ENCODE results near the gene FCHSD2.
"Not testable (repeated sequence)": the region's sequence is repeated elsewhere in the genome, so short reads cannot be mapped to it uniquely, and the experiment has no call there.

FCHSD2 gene

GRCh38 chr11:73004088-73004487 lies 138.0 kb downstream of the FCHSD2 start:
- no peak for DNase-seq (ENCODE audit: low read depth)

DNA sequence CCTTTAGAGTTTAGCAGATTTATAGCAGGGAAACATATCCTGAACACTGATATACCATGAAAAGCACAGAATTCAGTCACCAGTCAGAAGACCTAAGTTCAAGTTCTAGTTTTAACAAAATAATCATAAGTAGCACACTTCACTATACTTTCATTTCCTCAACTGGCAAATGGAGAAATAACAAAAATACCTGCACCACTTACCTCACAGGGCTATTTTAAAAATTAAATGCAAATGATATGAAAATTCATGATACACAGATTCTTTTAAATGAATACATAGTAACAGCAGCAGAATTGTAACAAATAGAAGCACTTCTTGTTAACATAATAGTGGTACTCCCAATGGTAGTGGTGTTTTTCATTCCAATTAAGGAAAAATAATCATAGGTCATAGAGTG lies 139.0 kb downstream of the FCHSD2 start:
- no peak for DNase-seq (ENCODE audit: low read depth)

GRCh38 chr11:73002214-73002613 lies 139.9 kb downstream of the FCHSD2 start:
- no peak for DNase-seq (ENCODE audit: low read depth)

DNA sequence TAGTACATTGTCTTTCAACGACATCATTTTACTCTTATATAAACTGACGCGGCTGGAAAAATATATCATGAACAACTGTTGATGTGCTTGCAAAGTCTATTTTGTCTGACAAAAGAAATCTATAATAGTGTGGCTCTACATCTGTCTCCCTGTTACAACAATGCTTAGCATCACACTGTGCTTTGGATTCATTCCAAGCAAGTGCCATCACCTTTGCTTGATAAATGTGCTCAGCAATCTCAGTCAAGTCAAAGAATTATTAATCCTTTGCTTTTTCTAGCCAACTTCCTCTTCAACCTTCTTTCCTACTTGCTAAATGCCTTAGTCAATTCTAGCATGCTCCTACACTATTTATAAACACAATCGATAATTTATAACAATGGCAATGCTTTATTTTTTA lies 140.5 kb downstream of the FCHSD2 start:
- no peak for DNase-seq (ENCODE audit: low read depth)

DNA sequence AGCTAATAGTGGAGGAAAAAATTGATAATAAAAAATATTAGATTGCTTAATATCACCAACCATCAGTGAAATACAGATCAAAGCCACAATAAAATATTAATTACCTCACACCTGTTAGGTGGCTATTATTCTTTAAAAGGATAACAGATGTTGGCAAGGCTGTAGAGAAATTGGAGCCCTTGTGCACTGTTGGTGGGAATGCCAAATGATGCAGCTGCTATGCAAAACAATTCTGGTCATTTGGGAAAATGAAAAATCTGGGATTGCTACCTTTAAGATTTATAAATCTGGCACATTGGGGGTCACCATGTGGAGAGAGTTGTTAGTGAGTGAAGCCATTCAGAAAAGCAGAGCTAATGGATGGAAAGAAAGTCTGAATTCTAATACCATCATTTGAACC lies 143.4 kb downstream of the FCHSD2 start:
- no peak for DNase-seq (ENCODE audit: low read depth)

DNA sequence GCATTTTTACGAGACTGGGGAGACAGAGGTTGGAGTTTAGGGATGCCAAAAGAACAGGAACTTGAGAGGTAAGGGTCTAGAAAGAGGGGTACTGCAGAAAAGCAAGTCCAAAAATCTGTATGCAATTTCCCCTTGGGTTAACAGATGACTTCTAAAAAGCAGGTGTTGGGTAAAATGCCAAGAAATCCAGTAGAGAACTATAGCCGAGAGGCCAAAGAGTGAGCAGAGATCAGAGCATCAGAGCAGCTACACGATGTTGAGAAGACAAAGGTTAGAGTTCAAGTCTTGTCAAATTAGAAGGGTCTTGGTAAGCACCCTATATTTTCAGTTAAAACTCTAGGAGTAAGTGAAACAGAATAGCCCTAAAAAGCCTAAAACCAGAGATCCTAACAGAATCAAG lies 145.2 kb downstream of the FCHSD2 start:
- no peak for DNase-seq (ENCODE audit: low read depth)

- DNase-seq (ENCODE audit: low read depth), result no peak
These were observed 152.4 kb downstream of the FCHSD2 start for GRCh38 chr11:72989727-72990126.

GRCh38 chr11:72988821-72989220 lies 153.3 kb downstream of the FCHSD2 start:
- no peak for DNase-seq (ENCODE audit: low read depth)

- no peak for DNase-seq (ENCODE audit: low read depth)
These were observed 156.5 kb downstream of the FCHSD2 start for GRCh38 chr11:72985645-72986044.

GRCh38 chr11:72984453-72985077 lies 157.6 kb downstream of the FCHSD2 start:
- DNase-seq (ENCODE audit: low read depth), result no peak

GRCh38 chr11:72983560-72983959 lies 158.6 kb downstream of the FCHSD2 start:
- no peak for DNase-seq (ENCODE audit: low read depth)

DNA sequence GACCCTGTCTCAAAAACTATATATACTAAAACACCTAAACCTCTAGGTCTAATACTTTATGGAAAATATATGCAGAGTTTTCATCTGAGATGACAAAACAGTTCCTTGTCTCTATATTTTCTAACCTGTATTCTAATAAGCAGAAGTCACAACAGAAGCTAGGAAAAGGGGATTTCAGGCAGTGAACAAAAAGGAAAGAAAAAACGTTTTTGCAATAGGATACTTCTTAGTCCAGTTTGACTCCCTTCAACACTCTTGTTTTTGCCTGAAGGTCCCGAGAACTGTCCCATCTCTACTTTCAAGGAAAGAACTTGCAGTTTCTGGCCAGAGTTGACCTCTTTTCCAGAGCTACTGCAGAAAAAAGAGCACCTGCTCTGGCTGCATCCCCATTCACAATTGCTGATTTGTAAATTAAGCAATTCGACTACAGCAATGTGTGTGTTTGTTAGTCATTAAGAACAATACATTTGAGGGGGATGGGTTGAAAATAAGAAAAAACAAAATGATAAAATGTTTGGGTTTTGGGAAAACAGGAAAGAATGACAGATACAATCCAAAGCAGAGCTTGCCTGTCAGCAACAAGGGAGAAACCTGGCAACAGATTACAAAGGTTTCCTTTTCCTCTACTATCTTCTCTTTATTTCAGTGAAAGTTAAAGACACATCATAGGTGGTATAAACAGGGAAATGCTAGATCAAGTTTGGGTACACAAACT lies 160.0 kb downstream of the FCHSD2 start:
- no peak for DNase-seq (ENCODE audit: low read depth)

DNA sequence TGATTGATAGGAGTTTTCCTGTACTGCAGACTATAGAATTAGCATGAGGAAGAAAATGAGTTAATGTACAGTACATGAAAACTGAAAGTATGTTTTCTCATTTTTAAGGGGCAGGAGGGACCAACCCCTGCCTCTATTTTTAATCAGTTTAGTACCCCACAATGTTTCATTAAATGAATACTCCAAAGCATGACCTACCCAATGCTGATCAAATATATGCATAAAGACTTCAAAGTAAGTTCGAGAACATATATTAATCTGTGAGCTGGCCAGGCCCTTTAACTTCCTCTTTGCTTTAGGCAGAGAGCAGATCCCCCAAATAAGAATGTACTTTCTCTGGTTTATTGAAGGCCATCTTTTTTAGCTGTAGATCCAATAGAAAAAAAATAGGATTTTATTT lies 161.0 kb downstream of the FCHSD2 start:
- DNase-seq (ENCODE audit: low read depth), result no peak

DNA sequence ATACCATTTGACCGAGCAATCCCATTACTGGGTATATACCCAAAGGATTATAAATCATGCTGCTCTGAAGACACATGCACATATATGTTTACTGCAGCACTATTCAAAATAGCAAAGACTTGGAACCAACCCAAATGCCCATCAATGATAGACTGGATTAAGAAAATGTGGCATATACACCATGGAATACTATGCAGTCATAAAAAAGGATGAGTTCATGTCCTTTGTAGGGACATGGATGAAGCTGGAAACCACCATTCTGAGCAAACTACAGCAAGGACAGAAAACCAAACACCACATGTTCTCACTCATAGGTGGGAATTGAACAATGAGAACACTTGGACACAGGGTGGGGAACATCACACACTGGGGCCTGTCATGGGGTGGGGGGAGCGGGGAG lies 164.3 kb downstream of the FCHSD2 start:
- DNase-seq (ENCODE audit: low read depth), result not testable (repeated sequence)

- not testable (repeated sequence) for DNase-seq (ENCODE audit: low read depth)
These were observed 165.6 kb downstream of the FCHSD2 start for GRCh38 chr11:72976522-72976892.

DNA sequence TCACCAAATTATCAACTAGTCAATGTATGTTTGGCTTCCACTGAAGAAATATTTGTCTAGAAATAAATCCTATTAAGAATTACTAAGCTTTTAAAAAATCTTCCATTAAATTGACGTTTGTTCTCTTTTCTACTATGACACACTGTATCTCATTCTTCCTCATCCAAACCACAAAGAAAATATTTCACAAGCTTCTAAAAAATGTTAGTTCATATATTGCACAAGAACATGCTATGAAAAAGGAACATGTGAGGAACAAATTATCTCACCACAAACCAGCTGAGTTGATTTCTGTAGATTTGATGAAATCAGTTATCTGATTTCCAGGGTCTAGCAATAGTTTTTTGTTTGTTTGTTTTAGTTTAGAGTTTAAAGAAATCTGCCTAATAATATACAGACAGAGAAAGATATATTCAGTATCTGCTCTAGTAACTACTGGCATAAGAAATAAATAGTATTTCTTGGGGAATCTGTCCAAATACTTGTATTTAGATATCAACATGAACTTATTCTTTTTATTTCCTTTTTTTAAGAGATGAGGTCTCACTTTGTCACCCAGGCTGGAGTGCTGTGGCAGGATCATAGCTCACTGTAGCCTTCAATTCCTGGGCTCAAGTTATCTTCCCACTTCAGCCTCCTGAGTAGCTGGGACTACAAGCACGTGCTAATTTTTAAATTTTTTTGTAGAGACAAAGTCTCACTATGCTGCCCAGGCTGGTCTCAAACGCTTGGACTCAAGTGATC lies 166.2 kb downstream of the FCHSD2 start:
- DNase-seq (ENCODE audit: low read depth), result no peak

DNA sequence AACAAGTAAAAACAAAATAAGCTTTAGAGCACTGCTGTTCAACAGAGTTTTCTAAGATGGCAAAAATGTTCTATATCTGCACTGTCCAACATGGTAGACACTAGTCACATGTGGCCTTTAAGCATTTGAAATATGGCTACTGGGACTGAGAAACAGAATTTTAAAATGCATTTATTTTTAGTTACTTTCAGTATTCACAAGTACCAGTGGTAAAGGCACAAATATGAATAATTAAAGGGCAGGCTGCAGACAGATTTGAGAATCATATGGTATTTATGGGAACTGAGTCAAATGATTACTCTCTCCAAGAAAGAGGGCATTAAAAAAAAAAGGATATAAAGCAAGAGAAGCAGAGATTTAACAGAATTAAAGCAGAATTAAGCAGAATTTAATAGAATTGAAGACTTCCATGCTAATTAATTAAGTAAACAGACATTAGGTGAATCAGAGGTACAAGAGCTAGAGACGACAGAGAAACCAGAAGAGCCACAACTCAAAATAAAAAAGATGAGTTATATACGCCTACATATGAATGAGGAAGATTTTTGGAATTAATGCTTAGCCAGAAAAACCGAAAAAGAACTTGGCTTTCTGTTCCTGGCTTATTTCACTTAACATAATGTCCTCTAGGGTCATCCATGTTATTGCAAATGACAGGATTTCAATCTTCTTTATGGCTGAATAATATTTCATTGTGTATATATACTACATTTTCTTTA lies 167.5 kb downstream of the FCHSD2 start:
- DNase-seq (ENCODE audit: low read depth), result no peak

GRCh38 chr11:72972496-72973128 lies 169.5 kb downstream of the FCHSD2 start:
- no peak for DNase-seq (ENCODE audit: low read depth)

GRCh38 chr11:72971192-72971967 lies 170.7 kb downstream of the FCHSD2 start:
- no peak for DNase-seq (ENCODE audit: low read depth)

DNA sequence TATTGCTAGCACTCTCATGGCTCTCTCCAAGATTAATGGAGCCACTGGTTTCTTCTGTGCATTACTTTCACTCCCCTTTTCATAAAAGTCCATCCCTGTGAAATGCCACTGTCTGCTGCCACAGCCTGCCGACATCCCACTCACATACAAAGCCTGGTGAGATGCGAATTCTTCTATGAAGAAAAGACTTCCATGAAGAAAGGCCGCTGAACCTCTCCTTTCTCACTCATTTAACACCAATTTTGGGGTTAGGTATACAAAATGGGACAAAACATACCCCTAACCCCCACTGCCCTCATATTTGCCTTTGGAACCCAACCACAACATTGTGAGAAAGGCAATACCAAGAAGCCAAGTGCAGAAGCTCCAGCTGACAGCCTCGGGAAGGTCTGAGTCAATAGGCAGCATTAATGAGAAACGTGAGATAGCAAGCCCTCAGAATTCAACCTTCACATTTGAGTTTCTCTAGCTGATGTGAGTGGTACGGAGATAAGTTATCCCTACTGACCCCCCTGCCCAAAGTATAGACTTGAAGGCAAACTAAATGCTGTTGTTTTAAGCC lies 171.5 kb downstream of the FCHSD2 start:
- DNase-seq (ENCODE audit: low read depth), result no peak

DNA sequence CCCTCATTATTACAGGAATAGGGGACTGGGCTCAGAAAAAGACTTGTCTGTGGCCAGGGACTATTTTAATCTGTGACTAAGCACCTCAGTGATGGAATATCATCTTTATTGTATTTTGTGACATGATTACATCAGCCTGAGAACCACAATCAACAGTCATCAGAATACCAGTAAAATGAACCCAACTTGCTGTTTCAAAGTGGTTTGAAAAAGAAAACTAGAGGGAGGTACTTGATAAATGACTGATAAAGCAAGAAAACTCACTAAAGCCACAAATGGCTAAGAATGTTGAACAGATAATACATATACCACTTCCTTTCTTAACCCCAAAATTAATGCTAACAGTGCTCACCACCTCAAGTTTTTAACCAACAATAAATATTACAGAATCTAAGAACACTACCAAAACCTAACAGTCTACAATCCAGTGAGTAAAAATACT lies 172.2 kb downstream of the FCHSD2 start:
- DNase-seq (ENCODE audit: low read depth), result no peak
